ENCODE results near the gene CYGB. TPM values are rescaled to one million over a fixed set of nuclear protein-coding genes. Genes with fewer than 3 reads are reported as not detected.

Gene CYGB
- polyA plus RNA-seq, 1 of the 3 experiments (the other 2 are of a cell fraction) = 1.7 TPM

DNA sequence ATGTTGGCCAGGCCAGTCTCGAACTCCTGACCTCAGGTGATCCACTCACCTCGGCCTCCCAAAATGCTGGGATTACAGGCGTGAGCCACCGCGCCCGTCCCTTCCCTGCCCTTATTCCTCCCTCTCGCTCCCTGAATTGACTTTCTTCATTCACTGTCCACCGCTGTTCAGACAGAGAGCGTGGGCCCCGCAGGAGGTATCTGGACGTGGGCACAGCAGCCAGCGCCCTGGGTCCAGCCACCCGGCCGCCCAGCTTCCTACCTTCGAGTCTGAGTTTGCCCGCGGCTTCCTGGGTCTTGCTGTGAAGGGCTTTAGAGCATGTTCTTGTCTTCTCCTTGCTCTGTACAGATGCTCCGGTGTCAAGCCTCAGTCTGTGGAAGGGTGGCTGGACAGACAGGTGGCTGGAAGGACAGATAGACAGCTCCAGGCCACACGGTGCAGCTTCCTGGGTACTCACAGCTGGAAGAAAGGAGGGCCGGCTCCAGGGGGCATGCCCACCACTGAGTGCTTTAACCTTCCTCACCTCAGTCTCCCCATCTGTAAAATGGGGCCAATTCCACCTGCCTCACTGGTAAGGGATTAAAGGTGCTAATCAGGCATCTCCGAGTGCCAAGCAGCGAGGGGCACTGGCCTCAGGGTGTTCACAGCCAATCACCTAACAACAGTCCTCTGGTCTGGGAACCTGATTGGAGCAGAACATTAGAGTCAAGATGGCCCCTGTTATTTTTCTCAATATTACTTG is 49.9 kb downstream of the CYGB start:
- Histone ChIP-seq H3K9me3 (no peaks in the 10 kb centered on the region), H3K4me1 (ENCODE audit: control insufficient read depth in 1 of 2, insufficient read depth in 2 of 2, low read depth in 1 of 2, low read length in 1 of 2) (peaks cover 0 to 15% of the 10 kb centered on the region in 2 experiments; a peak in 1 of 4 replicates), H3K4me2 (no peak overlapping the region), H3K4me3 (ENCODE audit: low read depth in 2 of 2, low read length in 1 of 2) (no peak overlapping the region), H2AFZ (ENCODE audit: low read depth) (no peak overlapping the region), H3K36me3 (replicated peaks in 1 of 2; ENCODE audit: control insufficient read depth in 1 of 2, insufficient read depth in 2 of 2, low read length in 1 of 2) (no peaks in the 10 kb centered on the region), H4K20me1 (ENCODE audit: insufficient read depth) (no peaks in the 10 kb centered on the region), H3F3A (replicated peaks; ENCODE audit: insufficient read depth) (peaks cover 8% of the 10 kb centered on the region), H3K9ac (no peak overlapping the region), H3K27ac (ENCODE audit: low read depth in 2 of 2, low read length in 1 of 2) (no peak overlapping the region), H3K79me2 (ENCODE audit: insufficient read depth) (no peaks in the 10 kb centered on the region), H3K27me3 (ENCODE audit: insufficient read depth) (no peaks in the 10 kb centered on the region), H3K9me2 (no peaks in the 10 kb centered on the region)
- no peak for DNase-seq
- CTCF ChIA-PET = interaction anchor here (1.8 to 56.8 kb wide), 3 partner anchors 2 to 59 kb away, joined by 5 to 1687 read pairs (median 1687); partner anchors contain the start of genes AANAT, RHBDF2 and UBE2O
- POLR2A ChIA-PET = no interaction called here
- TF ChIP-seq MEF2A (IDR thresholded peaks at IDR 0.05; ENCODE audit: borderline replicate concordance, low read depth) (no peak), ELF1 (IDR thresholded peaks at IDR 0.05) (no peak), GABPA (IDR thresholded peaks at IDR 0.05; ENCODE audit: low read depth) (no peak), EZH2phosphoT487 (IDR thresholded peaks at IDR 0.05; ENCODE audit: borderline replicate concordance, low read depth) (no peak), TAF1 (IDR thresholded peaks at IDR 0.05; ENCODE audit: borderline replicate concordance, low read depth, low read length) (no peak), GATA2 (CRISPR knock-in tag; IDR thresholded peaks at IDR 0.05) (no peak), MXI1 (IDR thresholded peaks at IDR 0.05; ENCODE audit: low read depth, low read length) (no peak), EP300 (IDR thresholded peaks at IDR 0.05; ENCODE audit: borderline replicate concordance in 1 of 2, low read depth in 1 of 2, low read length in 1 of 2) (no peak), FOSL2 (IDR thresholded peaks at IDR 0.05; ENCODE audit: borderline replicate concordance, low read depth) (no peak), YY1 (IDR thresholded peaks at IDR 0.05; ENCODE audit: low read depth) (no peak), RXRA (IDR thresholded peaks at IDR 0.05; ENCODE audit: borderline replicate concordance, low read depth) (no peak)
- TF ChIP-seq, protein P1, sequence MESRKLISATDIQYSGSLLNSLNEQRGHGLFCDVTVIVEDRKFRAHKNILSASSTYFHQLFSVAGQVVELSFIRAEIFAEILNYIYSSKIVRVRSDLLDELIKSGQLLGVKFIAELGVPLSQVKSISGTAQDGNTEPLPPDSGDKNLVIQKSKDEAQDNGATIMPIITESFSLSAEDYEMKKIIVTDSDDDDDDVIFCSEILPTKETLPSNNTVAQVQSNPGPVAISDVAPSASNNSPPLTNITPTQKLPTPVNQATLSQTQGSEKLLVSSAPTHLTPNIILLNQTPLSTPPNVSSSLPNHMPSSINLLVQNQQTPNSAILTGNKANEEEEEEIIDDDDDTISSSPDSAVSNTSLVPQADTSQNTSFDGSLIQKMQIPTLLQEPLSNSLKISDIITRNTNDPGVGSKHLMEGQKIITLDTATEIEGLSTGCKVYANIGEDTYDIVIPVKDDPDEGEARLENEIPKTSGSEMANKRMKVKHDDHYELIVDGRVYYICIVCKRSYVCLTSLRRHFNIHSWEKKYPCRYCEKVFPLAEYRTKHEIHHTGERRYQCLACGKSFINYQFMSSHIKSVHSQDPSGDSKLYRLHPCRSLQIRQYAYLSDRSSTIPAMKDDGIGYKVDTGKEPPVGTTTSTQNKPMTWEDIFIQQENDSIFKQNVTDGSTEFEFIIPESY (IDR thresholded peaks at IDR 0.05; ENCODE audit: borderline replicate concordance, low read depth) = no peak
- TF ChIP-seq, protein P2, sequence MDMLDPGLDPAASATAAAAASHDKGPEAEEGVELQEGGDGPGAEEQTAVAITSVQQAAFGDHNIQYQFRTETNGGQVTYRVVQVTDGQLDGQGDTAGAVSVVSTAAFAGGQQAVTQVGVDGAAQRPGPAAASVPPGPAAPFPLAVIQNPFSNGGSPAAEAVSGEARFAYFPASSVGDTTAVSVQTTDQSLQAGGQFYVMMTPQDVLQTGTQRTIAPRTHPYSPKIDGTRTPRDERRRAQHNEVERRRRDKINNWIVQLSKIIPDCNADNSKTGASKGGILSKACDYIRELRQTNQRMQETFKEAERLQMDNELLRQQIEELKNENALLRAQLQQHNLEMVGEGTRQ (IDR thresholded peaks at IDR 0.05; ENCODE audit: borderline replicate concordance, low read depth, low read length) = no peak
- TF ChIP-seq, protein P3, sequence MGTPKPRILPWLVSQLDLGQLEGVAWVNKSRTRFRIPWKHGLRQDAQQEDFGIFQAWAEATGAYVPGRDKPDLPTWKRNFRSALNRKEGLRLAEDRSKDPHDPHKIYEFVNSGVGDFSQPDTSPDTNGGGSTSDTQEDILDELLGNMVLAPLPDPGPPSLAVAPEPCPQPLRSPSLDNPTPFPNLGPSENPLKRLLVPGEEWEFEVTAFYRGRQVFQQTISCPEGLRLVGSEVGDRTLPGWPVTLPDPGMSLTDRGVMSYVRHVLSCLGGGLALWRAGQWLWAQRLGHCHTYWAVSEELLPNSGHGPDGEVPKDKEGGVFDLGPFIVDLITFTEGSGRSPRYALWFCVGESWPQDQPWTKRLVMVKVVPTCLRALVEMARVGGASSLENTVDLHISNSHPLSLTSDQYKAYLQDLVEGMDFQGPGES (IDR thresholded peaks at IDR 0.05; ENCODE audit: low read depth, low read length) = no peak
- WGBS (ENCODE audit: low lambda C conversion rate) = 98% methylated on average over 22 of the region's 22 CpGs

Measured in SK-N-SH (cell line).